Natural killer cell (primary cell): ENCODE data around the gene SLC28A2. TPM values are rescaled to one million over a fixed set of nuclear protein-coding genes. Genes with fewer than 3 reads are reported as not detected.

Experiments used
- ATAC-seq, 3 donors: fragments of 150-1000 bp in 2 of 3; fragments of 200-7000 bp in 1 of 3; cut with Tn5 transposase; 1 replicate in 1 of 3; 2 replicates in 2 of 3; pipeline ENCODE4 v1.10.0; 2021; ENCODE audit warnings: mild to moderate bottlenecking in 2 of 3, moderate library complexity in 2 of 3
- DNase-seq, 2 donors: peaks; one replicate each; pipeline versions ENCODE4 v3.0.0 to v3.0.0-alpha.2; 2013 to 2021; ENCODE audit warnings: mixed read lengths in 1 of 2
- H3K27ac ChIP-seq: one replicate; pipeline ENCODE4 v1.5.1; 2013; ENCODE audit warnings: mild to moderate bottlenecking, low read length
- H3K27me3 ChIP-seq: one replicate; pipeline ENCODE4 v1.6.1; 2013; ENCODE audit warnings: low read length; ENCODE audit not compliant: control insufficient read depth, insufficient read depth
- H3K36me3 ChIP-seq: one replicate; pipeline ENCODE4 v1.6.1; 2013; ENCODE audit warnings: low read length; ENCODE audit not compliant: control insufficient read depth, insufficient read depth
- H3K4me1 ChIP-seq: one replicate; pipeline ENCODE4 v1.6.1; 2013; ENCODE audit warnings: low read length; ENCODE audit not compliant: control insufficient read depth, insufficient read depth
- H3K4me3 ChIP-seq: one replicate; pipeline ENCODE4 v1.5.1; 2013; ENCODE audit warnings: low read length
- H3K9me3 ChIP-seq: one replicate; pipeline ENCODE4 v1.6.1; 2013; ENCODE audit warnings: low read length; ENCODE audit not compliant: control insufficient read depth, insufficient read depth
- H3K27ac Mint-ChIP-seq, 2 donors: one replicate each; pipeline ENCODE4 v1.8.0; 2022; ENCODE audit warnings: mild to moderate bottlenecking in 2 of 2, mixed read lengths in 2 of 2, moderate library complexity in 1 of 2
- H3K27me3 Mint-ChIP-seq, 2 donors: one replicate each; pipeline ENCODE4 v1.8.0; 2022; ENCODE audit warnings: low read depth in 2 of 2, mixed read lengths in 2 of 2
- H3K36me3 Mint-ChIP-seq: one replicate; pipeline ENCODE4 v1.8.0; 2022; ENCODE audit warnings: mixed read lengths
- H3K4me1 Mint-ChIP-seq, 2 donors: one replicate each; pipeline ENCODE4 v1.8.0; 2022; ENCODE audit warnings: mixed read lengths in 2 of 2
- H3K4me3 Mint-ChIP-seq: one replicate; pipeline ENCODE4 v1.8.0; 2022; ENCODE audit warnings: mild to moderate bottlenecking, moderate library complexity, mixed read lengths
- H3K9me3 Mint-ChIP-seq, 2 donors: one replicate each; pipeline ENCODE4 v1.8.0; 2022; ENCODE audit warnings: mixed read lengths in 2 of 2
- CTCF ChIP-seq: fragments of 200-600 bp; IDR thresholded peaks from one replicate; pipeline ENCODE4 v1.8.0; 2022; ENCODE audit warnings: antibody characterized with exemption
- WGBS: methylation state at CpG from one replicate; pipeline ENCODE4 v1.1.7; 2013; ENCODE audit warnings: missing lambda C conversion rate; ENCODE audit not compliant: insufficient coverage; 5-methylcytosine and 5-hydroxymethylcytosine counted together
- intact Hi-C: fragments of 100-400 bp; cut with micrococcal nuclease; formaldehyde crosslinking; loops from one replicate; pipeline ENCODE4 v1.14.2; 2022
- total RNA-seq, 4 donors: library from RNA; stranded (reverse); fragments of 120-200 nt in 1 of 4; gene quantifications; one replicate each; pipeline versions ENCODE4 v1.2.3 to v1.2.4, GENCODE V29; 2013 to 2022

Gene SLC28A2
- total RNA-seq, 3 donors from 2014 or later (not counting 1 experiment from before 2014, with no cell fraction given), result not detected

GRCh38 chr15:45259796-45260195, 7.8 kb downstream of the SLC28A2 start:
- no peak overlapping the region for H3K4me3 ChIP-seq
- H3K27ac ChIP-seq, result no peak overlapping the region
- Mint-ChIP-seq H3K9me3 (no peaks in the 10 kb centered on the region), H3K27ac (no peak overlapping the region), H3K27me3 (no peaks in the 10 kb centered on the region), H3K4me1 (no peaks in the 10 kb centered on the region), H3K4me3 (no peak overlapping the region), H3K36me3 (no peaks in the 10 kb centered on the region)
- no peak for TF ChIP-seq CTCF
- H3K4me1 ChIP-seq, result no peaks in the 10 kb centered on the region
- no peaks in the 10 kb centered on the region for H3K9me3 ChIP-seq
- no peaks in the 10 kb centered on the region for H3K36me3 ChIP-seq
- intact Hi-C loops, result no loop called here
- 67% methylated on average over 1 of the region's 2 CpGs for WGBS
- DNase-seq (no peak), ATAC-seq (no peak)
- no peaks in the 10 kb centered on the region for H3K27me3 ChIP-seq

- 88% methylated on average over 4 of the region's 4 CpGs for whole genome bisulfite sequencing
- no peaks in the 10 kb centered on the region for H3K9me3 ChIP-seq
- H3K4me3 ChIP-seq, result no peak overlapping the region
- ATAC-seq (no peak), DNase-seq (no peak)
- no peaks in the 10 kb centered on the region for H3K27me3 ChIP-seq
- no peaks in the 10 kb centered on the region for H3K27me3 Mint-ChIP-seq
- no peak overlapping the region for H3K27ac ChIP-seq
- no peak overlapping the region for H3K4me3 Mint-ChIP-seq
- H3K4me1 Mint-ChIP-seq, result no peaks in the 10 kb centered on the region
- no peaks in the 10 kb centered on the region for H3K4me1 ChIP-seq
- H3K36me3 Mint-ChIP-seq, result no peaks in the 10 kb centered on the region
- no peak for TF ChIP-seq CTCF
- H3K36me3 ChIP-seq, result no peaks in the 10 kb centered on the region
- intact Hi-C loops, result no loop called here
- no peaks in the 10 kb centered on the region for H3K9me3 Mint-ChIP-seq
- no peak overlapping the region for H3K27ac Mint-ChIP-seq
These were observed 10.9 kb downstream of the SLC28A2 start for GRCh38 chr15:45262906-45263461.

- Histone ChIP-seq H3K4me1 (no peaks in the 10 kb centered on the region), H3K27me3 (no peaks in the 10 kb centered on the region), H3K27ac (no peak overlapping the region), H3K4me3 (no peak overlapping the region), H3K9me3 (no peaks in the 10 kb centered on the region), H3K36me3 (no peaks in the 10 kb centered on the region)
- no peak for TF ChIP-seq CTCF
- Mint-ChIP-seq H3K4me1 (no peaks in the 10 kb centered on the region), H3K27ac (no peak overlapping the region), H3K36me3 (no peaks in the 10 kb centered on the region), H3K9me3 (no peaks in the 10 kb centered on the region), H3K4me3 (no peak overlapping the region), H3K27me3 (no peaks in the 10 kb centered on the region)
- intact Hi-C loops, result no loop called here
- ATAC-seq (no peak), DNase-seq (no peak)
- WGBS, result no CpG with 5 or more reads among the region's 2 CpGs
These were observed 11.8 kb downstream of the SLC28A2 start for GRCh38 chr15:45263854-45264253.

GRCh38 chr15:45265506-45265905, 13.5 kb downstream of the SLC28A2 start:
- Mint-ChIP-seq H3K36me3 (no peaks in the 10 kb centered on the region), H3K27me3 (no peaks in the 10 kb centered on the region), H3K4me3 (no peak overlapping the region), H3K27ac (no peak overlapping the region), H3K9me3 (no peaks in the 10 kb centered on the region), H3K4me1 (no peaks in the 10 kb centered on the region)
- Histone ChIP-seq H3K4me3 (no peak overlapping the region), H3K9me3 (no peaks in the 10 kb centered on the region), H3K4me1 (no peaks in the 10 kb centered on the region), H3K27me3 (no peaks in the 10 kb centered on the region), H3K36me3 (no peaks in the 10 kb centered on the region), H3K27ac (no peak overlapping the region)
- intact Hi-C loops, result no loop called here
- 83% methylated on average over 3 of the region's 3 CpGs for WGBS
- DNase-seq, result no peak
- no peak for TF ChIP-seq CTCF
- ATAC-seq, result no peak
